T-helper 2 cell (primary cell): ENCODE data around the gene ZNF165.
"Not testable (repeated sequence)": the region's sequence is repeated elsewhere in the genome, so short reads cannot be mapped to it uniquely, and the experiment has no call there.

Experiments used
- DNase-seq, 5 experiments: peaks; one replicate each; pipeline versions ENCODE4 v3.0.0 to v3.0.0-alpha.2; 2012 to 2022

The ZNF165 gene

DNA sequence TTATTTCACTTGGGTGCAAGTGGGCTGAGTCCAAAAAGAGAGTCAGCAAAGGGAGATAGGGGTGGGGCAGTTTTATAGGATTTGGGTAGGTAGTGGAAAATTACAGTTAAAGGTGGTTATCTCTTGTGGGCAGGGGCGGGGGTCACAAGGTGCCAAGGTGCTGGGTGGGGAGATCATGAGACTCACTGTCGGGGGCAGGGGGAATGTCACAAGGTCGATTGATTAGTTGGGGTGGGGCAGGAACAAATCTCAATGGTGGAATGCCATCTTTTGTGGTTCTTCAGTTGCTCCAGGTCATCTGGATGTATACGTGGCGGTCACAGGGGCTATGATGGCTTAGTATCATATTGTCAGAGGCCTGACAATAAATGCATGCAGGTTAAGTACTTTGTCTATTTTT is 41.9 kb downstream of the ZNF165 start:
- DNase-seq: not testable (repeated sequence)

GRCh38 chr6:28124350-28124970 is 44.1 kb downstream of the ZNF165 start, which contains the start of gene ZSCAN16:
TSS of gene ZSCAN16 (plus strand) at chr6:28124609. CDS start at chr6:28125444, 835 bp downstream.
- peak; percentile 36 to 80 (median 63) for DNase-seq

DNA sequence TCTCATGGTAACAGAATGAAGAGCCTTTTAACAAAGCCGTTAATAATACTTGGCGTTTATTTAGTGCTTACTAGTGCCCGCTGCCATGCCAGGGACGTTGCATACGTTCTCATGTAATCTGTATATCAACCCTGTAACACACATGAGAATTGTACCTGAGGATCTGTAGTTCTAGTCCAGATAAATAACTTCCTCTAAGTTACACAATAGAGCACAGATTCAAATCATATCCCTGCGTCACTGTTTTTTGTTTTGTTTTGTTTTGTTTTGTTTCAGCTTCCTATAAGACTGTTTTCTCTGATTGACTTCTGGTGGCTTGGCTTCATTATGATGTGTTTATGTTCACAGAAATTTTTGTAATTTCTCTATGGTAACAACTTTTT is 44.6 kb downstream of the ZNF165 start:
- DNase-seq: peak in 2 of 5 experiments; percentile 36 to 54

GRCh38 chr6:28125401-28125800 is 45.0 kb downstream of the ZNF165 start:
- DNase-seq: no peak

DNA sequence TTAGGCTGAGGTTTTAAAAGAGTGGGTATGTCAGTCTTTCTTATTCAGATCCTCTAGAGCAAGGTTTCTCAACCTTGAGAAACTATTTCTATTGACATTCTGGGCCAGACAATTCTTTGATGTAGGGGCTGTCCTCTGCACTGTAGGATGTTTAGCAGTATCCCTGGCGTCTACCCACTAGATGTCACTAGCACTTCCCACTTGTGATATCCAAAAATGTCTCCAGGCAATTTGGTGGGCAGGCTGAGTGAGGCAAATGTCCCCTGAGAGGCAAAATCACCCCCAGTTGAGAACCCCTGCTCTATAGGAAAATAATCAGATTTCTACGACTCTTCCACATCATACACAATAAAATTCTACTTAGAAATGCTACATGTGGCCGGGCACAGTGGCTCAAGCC is 53.6 kb downstream of the ZNF165 start:
- peak in 1 of 5 experiments; percentile 57 for DNase-seq

DNA sequence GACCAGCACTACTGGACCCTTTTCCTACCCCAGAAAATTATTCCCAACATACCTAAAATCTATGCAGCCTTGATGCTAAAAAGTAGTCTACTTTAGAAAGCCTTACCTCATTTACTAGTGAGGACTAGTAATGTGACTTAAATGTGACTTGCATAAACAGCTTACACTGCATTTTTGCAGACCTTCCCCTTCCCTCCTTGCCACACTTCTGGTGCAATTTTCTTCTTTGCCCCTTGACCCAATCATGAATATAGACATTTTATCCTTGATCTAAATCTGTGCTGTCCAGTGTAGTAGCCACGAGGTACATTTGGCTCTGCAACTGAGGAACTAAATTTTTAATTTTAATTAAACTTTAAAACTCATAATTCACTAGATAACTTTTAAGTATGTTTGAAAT is 54.3 kb downstream of the ZNF165 start:
- DNase-seq: peak in 1 of 5 experiments; percentile 21

GRCh38 chr6:28135393-28135792 is 55.0 kb downstream of the ZNF165 start:
- peak in 1 of 5 experiments; percentile 21 for DNase-seq

- DNase-seq: peak; percentile 21 to 87 (median 60)
Measured at GRCh38 chr6:28136585-28137504, 56.5 kb downstream of the ZNF165 start.

- DNase-seq: peak in 2 of 5 experiments; percentile 47 to 50
Measured at GRCh38 chr6:28137505-28137981, 57.2 kb downstream of the ZNF165 start.
